WTC11 (cell line): ENCODE results near the gene DNMT3A. TPM values are rescaled to one million over a fixed set of nuclear protein-coding genes. Genes with fewer than 3 reads are reported as not detected.
A peak's percentile ranks its signal among the peaks of the same experiment; 100 is the strongest.

Experiments
- ATAC-seq: fragments of 200-7000 bp; cut with Tn5 transposase; 2 replicates; pipeline ENCODE4 v1.10.0; 2021; ENCODE audit warnings: mild to moderate bottlenecking, moderate library complexity
- CTCF ChIA-PET: fragments of 300-600 bp; sonication (Branson Sonifier 250); formaldehyde crosslinking; loops from one replicate; lab custom pipeline; 2021; ENCODE audit warnings: antibody characterized with exemption; lab: Charles Lee
- POLR2A ChIA-PET: fragments of 350-600 bp; sonication (Branson Sonifier 250); formaldehyde crosslinking; loops from one replicate; lab custom pipeline; 2021; ENCODE audit warnings: antibody characterized with exemption; lab: Charles Lee
- DNase-seq: peaks from one replicate; pipeline ENCODE4 v3.0.0; 2021; ENCODE audit warnings: low spot score
- H3K27ac Mint-ChIP-seq: 2 replicates; pipeline ENCODE4 v1.8.0; 2021; ENCODE audit warnings: mixed read lengths
- H3K27me3 Mint-ChIP-seq: 2 replicates; pipeline ENCODE4 v1.8.0; 2021; ENCODE audit warnings: low read depth, mild to moderate bottlenecking, moderate library complexity, mixed read lengths
- H3K36me3 Mint-ChIP-seq: 2 replicates; pipeline ENCODE4 v1.8.0; 2021; ENCODE audit warnings: mixed read lengths
- H3K4me1 Mint-ChIP-seq: 2 replicates; pipeline ENCODE4 v1.8.0; 2022; ENCODE audit warnings: mixed read lengths
- H3K4me3 Mint-ChIP-seq: 2 replicates; pipeline ENCODE4 v1.8.0; 2021; ENCODE audit warnings: mild to moderate bottlenecking, moderate library complexity, mixed read lengths
- H3K9me3 Mint-ChIP-seq: 2 replicates; pipeline ENCODE4 v1.8.0; 2021; ENCODE audit warnings: mixed read lengths
- ATF2 ChIP-seq: sonication (generic); formaldehyde crosslinking; IDR thresholded peaks from 2 replicates; pipeline ENCODE4 v1.8.1; 2022; ENCODE audit warnings: low read depth, missing genetic modification reagents, borderline replicate concordance
- CBFB ChIP-seq: sonication (generic); formaldehyde crosslinking; IDR thresholded peaks from 2 replicates; pipeline ENCODE4 v1.8.1; 2022; ENCODE audit warnings: mild to moderate bottlenecking, low read depth, missing genetic modification reagents
- CTCF ChIP-seq: fragments of 200-600 bp; IDR thresholded peaks from 2 replicates; pipeline ENCODE4 v1.8.0; 2022; ENCODE audit warnings: antibody characterized with exemption
- E2F1 ChIP-seq: sonication (generic); formaldehyde crosslinking; IDR thresholded peaks from 2 replicates; pipeline ENCODE4 v1.8.0; 2022; ENCODE audit warnings: mild to moderate bottlenecking, missing genetic modification reagents
- E2F5 ChIP-seq: sonication (generic); formaldehyde crosslinking; IDR thresholded peaks from 2 replicates; pipeline ENCODE4 v1.8.1; 2022; ENCODE audit warnings: mild to moderate bottlenecking, moderate library complexity, missing genetic modification reagents
- JUN ChIP-seq: sonication (generic); formaldehyde crosslinking; IDR thresholded peaks from 2 replicates; pipeline ENCODE4 v1.8.0; 2023; ENCODE audit warnings: mild to moderate bottlenecking, missing genetic modification reagents
- MAX ChIP-seq: sonication (generic); formaldehyde crosslinking; IDR thresholded peaks from 2 replicates; pipeline ENCODE4 v1.8.0; 2022; ENCODE audit warnings: mild to moderate bottlenecking, missing genetic modification reagents
- MYBL2 ChIP-seq: sonication (generic); formaldehyde crosslinking; IDR thresholded peaks from 2 replicates; pipeline ENCODE4 v1.8.1; 2023; ENCODE audit warnings: mild to moderate bottlenecking, moderate library complexity, missing genetic modification reagents
- NFYB ChIP-seq: sonication (generic); formaldehyde crosslinking; conservative IDR thresholded peaks from 2 replicates; pipeline ENCODE4 v1.8.0; 2022; ENCODE audit warnings: low read depth, missing genetic modification reagents
- SOX15 ChIP-seq: fragments of 250-450 bp; sonication (Bioruptor Pico); IDR thresholded peaks from 2 replicates; pipeline ENCODE4 v1.9.0; 2021; ENCODE audit warnings: mild to moderate bottlenecking
- USF1 ChIP-seq: sonication (generic); formaldehyde crosslinking; IDR thresholded peaks from 2 replicates; pipeline ENCODE4 v1.8.0; 2022; ENCODE audit warnings: mild to moderate bottlenecking, missing genetic modification reagents
- USF2 ChIP-seq: sonication (generic); formaldehyde crosslinking; IDR thresholded peaks from 2 replicates; pipeline ENCODE4 v1.8.1; 2023; ENCODE audit warnings: mild to moderate bottlenecking, missing genetic modification reagents, moderate library complexity
- ZBTB43 ChIP-seq: sonication (generic); formaldehyde crosslinking; IDR thresholded peaks from 2 replicates; pipeline ENCODE4 v1.8.1; 2023; ENCODE audit warnings: mild to moderate bottlenecking, missing genetic modification reagents
- ZMAT4 ChIP-seq: fragments of 250-450 bp; sonication (Bioruptor Pico); IDR thresholded peaks from 2 replicates; pipeline ENCODE4 v1.9.0; 2021; ENCODE audit warnings: mild to moderate bottlenecking
- ZNF219 ChIP-seq: sonication (generic); formaldehyde crosslinking; IDR thresholded peaks from 2 replicates; pipeline ENCODE4 v1.8.0; 2023; ENCODE audit warnings: missing genetic modification reagents, mild to moderate bottlenecking, borderline replicate concordance
- ZNF396 ChIP-seq: fragments of 250-450 bp; sonication (Bioruptor Pico); IDR thresholded peaks from 2 replicates; pipeline ENCODE4 v1.8.0; 2021; ENCODE audit warnings: mild to moderate bottlenecking, moderate library complexity, borderline replicate concordance
- ZNF532 ChIP-seq: fragments of 250-450 bp; sonication (Bioruptor Pico); IDR thresholded peaks from 2 replicates; pipeline ENCODE4 v1.9.0; 2021; ENCODE audit warnings: mild to moderate bottlenecking, borderline replicate concordance
- total RNA-seq: library from RNA; stranded (reverse); gene quantifications from 3 replicates; pipeline ENCODE4 v1.2.3, GENCODE V29; 2021

DNMT3A gene
- total RNA-seq, 1 experiment from 2014 or later: 154 TPM

- TF ChIP-seq ZMAT4 (CRISPR knock-in tag) (no peak), ZNF532 (CRISPR knock-in tag) (no peak), ZNF396 (CRISPR knock-in tag) (no peak), E2F5 (CRISPR knock-in tag) (no peak), MAX (CRISPR knock-in tag) (peak; percentile 64), NFYB (CRISPR knock-in tag) (peak; percentile 82), MYBL2 (CRISPR knock-in tag) (no peak), USF1 (CRISPR knock-in tag) (peak; percentile 94), CTCF (no peak), E2F1 (CRISPR knock-in tag) (no peak), USF2 (CRISPR knock-in tag) (peak; percentile 95)
- ATAC-seq (peak; percentile 94), DNase-seq (peak; percentile 71)
- no peak overlapping the region for H3K4me3 Mint-ChIP-seq
- peaks cover 20% of the 10 kb centered on the region for H3K4me1 Mint-ChIP-seq
- H3K27me3 Mint-ChIP-seq: no peaks in the 10 kb centered on the region
- CTCF ChIA-PET: interaction anchor here (1.0 to 2.5 kb wide), 11 partner anchors 8 to 342 kb away, joined by 3 to 14 read pairs (median 4); no protein-coding TSS in a partner anchor
- H3K36me3 Mint-ChIP-seq: peaks cover 14% of the 10 kb centered on the region
- H3K27ac Mint-ChIP-seq: no peak overlapping the region
- H3K9me3 Mint-ChIP-seq: peaks cover 13% of the 10 kb centered on the region
- POLR2A ChIA-PET: interaction anchor here (0.6 to 1.2 kb wide), 2 partner anchors 9 to 124 kb away, joined by 3 to 8 read pairs; no protein-coding TSS in a partner anchor
Observed at GRCh38 chr2:25323042-25323514, 18.6 kb downstream of the DNMT3A start.

- H3K27ac Mint-ChIP-seq: no peak overlapping the region
- POLR2A ChIA-PET: no interaction called here
- ATAC-seq (no peak), DNase-seq (no peak)
- TF ChIP-seq CBFB: no peak
- no peak for TF ChIP-seq JUN
- no peak for TF ChIP-seq SOX15
- TF ChIP-seq ATF2 (CRISPR knock-in tag): no peak
- no peak for TF ChIP-seq ZNF219 (CRISPR knock-in tag)
- no peak for TF ChIP-seq ZBTB43
- no peak overlapping the region for H3K4me3 Mint-ChIP-seq
- CTCF ChIA-PET: interaction anchor here (0.9 to 2.5 kb wide), 7 partner anchors 13 to 93 kb away, joined by 3 to 14 read pairs (median 4); no protein-coding TSS in a partner anchor
- peaks cover 20% of the 10 kb centered on the region for H3K4me1 Mint-ChIP-seq
- peaks cover 13% of the 10 kb centered on the region for H3K9me3 Mint-ChIP-seq
- peaks cover 8% of the 10 kb centered on the region for H3K36me3 Mint-ChIP-seq
- no peaks in the 10 kb centered on the region for H3K27me3 Mint-ChIP-seq
Observed at GRCh38 chr2:25322312-25322711, 19.4 kb downstream of the DNMT3A start.
